Measurements from ENCODE around the gene MEIOSIN. TPM values are rescaled to one million over a fixed set of nuclear protein-coding genes. Genes with fewer than 3 reads are reported as not detected.
"Not testable (repeated sequence)": the region's sequence is repeated elsewhere in the genome, so short reads cannot be mapped to it uniquely, and the experiment has no call there.

Gene MEIOSIN, protein sequence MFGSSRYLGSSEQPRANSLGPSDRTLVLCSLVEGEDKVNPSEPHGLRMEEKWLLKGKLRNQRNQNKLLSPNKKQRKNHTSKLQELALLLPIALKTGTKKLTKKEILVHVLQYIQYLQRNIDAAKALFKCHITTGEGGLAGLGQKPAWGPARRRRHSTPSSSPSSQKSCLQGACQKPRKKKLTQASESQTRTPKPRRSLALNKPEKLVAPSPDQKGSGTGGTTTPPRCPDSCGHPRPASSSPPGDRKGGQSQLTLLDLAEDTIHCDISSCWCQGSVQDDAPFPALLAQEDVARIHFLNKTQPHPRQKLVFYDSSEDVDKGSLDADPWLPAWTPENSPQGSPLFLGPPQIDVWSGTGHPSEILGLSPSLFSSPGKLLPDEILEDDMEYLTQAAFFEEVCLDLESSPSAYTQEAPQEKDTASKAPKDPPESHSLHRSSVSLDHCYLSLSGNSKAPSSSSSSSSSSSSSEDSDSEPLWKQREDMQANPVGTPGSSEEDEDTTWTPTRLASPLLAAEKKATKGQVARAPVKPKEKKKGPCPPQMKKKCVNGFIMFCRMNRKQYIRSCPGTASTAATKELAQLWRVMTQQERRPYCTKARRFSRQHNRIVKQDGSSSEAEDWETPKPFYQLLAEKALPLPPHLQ
- not detected in 2 replicates for total RNA-seq

- H3K36me3 ChIP-seq (ENCODE audit: control insufficient read depth, insufficient read depth, low read length): no peaks in the 10 kb centered on the region
- no peak for TF ChIP-seq CTCF (IDR thresholded peaks at IDR 0.05; ENCODE audit: insufficient read depth, low read length, severe bottlenecking)
- H3K4me3 ChIP-seq (ENCODE audit: low read depth, low read length): no peak within 1 kb of the TSS
- no peak for DNase-seq (ENCODE audit: low read depth)
- FAIRE-seq: no peak
- H3K27me3 ChIP-seq (ENCODE audit: control insufficient read depth, insufficient read depth, low read length): no peaks in the 10 kb centered on the region
These were observed at the start of gene MEIOSIN for GRCh38 chr19:45733160-45733810. MEIOSIN (plus strand) TSS chr19:45733439; CDS start chr19:45735377, 1,938 bp downstream.

DNA sequence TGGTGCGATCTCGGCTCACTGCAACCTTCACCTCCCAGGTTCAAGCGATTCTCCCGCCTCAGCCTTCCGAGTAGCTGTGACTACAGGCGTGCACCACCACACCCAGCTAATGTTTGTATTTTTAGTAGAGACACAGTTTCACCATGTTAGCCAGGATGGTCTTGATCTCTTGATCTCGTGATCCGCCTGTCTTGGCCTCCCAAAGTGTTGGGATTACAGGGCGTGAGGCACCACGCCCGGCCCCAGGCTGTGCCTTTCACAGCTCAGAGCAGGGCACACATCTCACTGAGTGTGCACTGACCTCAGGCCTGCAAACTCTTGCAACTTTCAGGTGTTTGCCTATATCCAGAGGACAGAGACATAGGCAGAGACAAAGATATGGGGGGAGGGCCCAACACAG is 48.2 kb upstream of the MEIOSIN start:
- not testable (repeated sequence) for H3K4me3 ChIP-seq (ENCODE audit: low read depth, low read length); FAIRE-seq; DNase-seq (ENCODE audit: low read depth); H3K27me3 ChIP-seq (ENCODE audit: control insufficient read depth, insufficient read depth, low read length)
- H3K36me3 ChIP-seq (ENCODE audit: control insufficient read depth, insufficient read depth, low read length): peaks cover 14% of the 10 kb centered on the region

GRCh38 chr19:45687599-45687998 is 45.6 kb upstream of the MEIOSIN start:
- FAIRE-seq (no peak), DNase-seq (ENCODE audit: low read depth) (no peak)
- Histone ChIP-seq H3K36me3 (ENCODE audit: control insufficient read depth, insufficient read depth, low read length) (peaks cover 14% of the 10 kb centered on the region), H3K27me3 (ENCODE audit: control insufficient read depth, insufficient read depth, low read length) (no peaks in the 10 kb centered on the region), H3K4me3 (ENCODE audit: low read depth, low read length) (no peak overlapping the region)
- TF ChIP-seq CTCF (IDR thresholded peaks at IDR 0.05; ENCODE audit: insufficient read depth, low read length, severe bottlenecking): no peak

GRCh38 chr19:45691516-45692186 is 41.6 kb upstream of the MEIOSIN start, which contains the start of gene SNRPD2:
SNRPD2 (minus strand) TSS chr19:45691953; CDS start chr19:45691888, 65 bp downstream.
- peak; percentile 87 for DNase-seq (ENCODE audit: low read depth)
- Histone ChIP-seq H3K4me3 (ENCODE audit: low read depth, low read length) (peak within 1 kb of the TSS; percentile 63), H3K27me3 (ENCODE audit: control insufficient read depth, insufficient read depth, low read length) (no peaks in the 10 kb centered on the region), H3K36me3 (ENCODE audit: control insufficient read depth, insufficient read depth, low read length) (peaks cover 20% of the 10 kb centered on the region)
- no peak for TF ChIP-seq CTCF (IDR thresholded peaks at IDR 0.05; ENCODE audit: insufficient read depth, low read length, severe bottlenecking)
- no peak for FAIRE-seq

- FAIRE-seq: peak; percentile 91
These were observed 40.8 kb upstream of the MEIOSIN start, which contains the start of gene QPCTL for GRCh38 chr19:45692187-45693105. QPCTL (plus strand) TSS chr19:45692666; CDS start chr19:45692704, 38 bp downstream.

More at GRCh38 chr19:45692187-45693105, 40.8 kb upstream of the MEIOSIN start, which contains the start of gene QPCTL:
- DNase-seq (ENCODE audit: low read depth): peak; percentile 99
- no peak for TF ChIP-seq CTCF (IDR thresholded peaks at IDR 0.05; ENCODE audit: insufficient read depth, low read length, severe bottlenecking)
- H3K4me3 ChIP-seq (ENCODE audit: low read depth, low read length): peak within 1 kb of the TSS; percentile 63
- peaks cover 20% of the 10 kb centered on the region for H3K36me3 ChIP-seq (ENCODE audit: control insufficient read depth, insufficient read depth, low read length)
- H3K27me3 ChIP-seq (ENCODE audit: control insufficient read depth, insufficient read depth, low read length): no peaks in the 10 kb centered on the region
